NT2/D1 (cell line): Measurements from ENCODE around the gene ARCN1.

Experiments
- SUZ12 ChIP-seq: IDR thresholded peaks from 2 replicates; pipeline ENCODE4 v1.6.1; 2011; ENCODE audit not compliant: insufficient read length, insufficient read depth; ENCODE audit errors: extremely low read depth
- YY1 ChIP-seq: IDR thresholded peaks from 2 replicates; pipeline ENCODE4 v1.6.1; 2011; ENCODE audit not compliant: insufficient read length, insufficient read depth
- ZNF274 ChIP-seq: IDR thresholded peaks from 2 replicates; pipeline ENCODE4 v1.6.1; 2011; ENCODE audit warnings: mild to moderate bottlenecking, low read depth, low read length

DNA sequence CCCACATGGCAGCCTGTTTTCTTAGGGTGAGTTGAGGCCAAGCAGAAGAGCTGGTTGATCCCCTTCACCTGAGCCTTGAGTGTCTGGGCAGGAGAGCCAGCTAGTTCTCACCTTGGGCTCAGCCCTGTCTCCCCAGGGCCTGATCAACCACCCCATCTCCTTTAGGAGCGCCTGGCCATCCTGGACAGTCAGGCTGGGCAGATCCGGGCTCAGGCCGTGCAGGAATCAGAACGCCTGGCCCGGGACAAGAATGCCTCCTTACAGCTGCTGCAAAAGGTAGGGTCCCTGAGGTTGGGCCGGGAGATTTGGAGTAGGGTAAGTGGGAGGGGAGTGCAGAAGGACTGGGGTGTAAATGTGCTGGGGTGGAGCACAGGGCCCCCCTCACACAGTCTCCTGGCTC, 66.5 kb downstream of the ARCN1 start:
- TF ChIP-seq ZNF274 (no peak), SUZ12 (no peak), YY1 (no peak)
